Adrenal gland (tissue), 12 donors: ENCODE data around the gene EDEM1. TPM values are rescaled to one million over a fixed set of nuclear protein-coding genes. Genes with fewer than 3 reads are reported as not detected.

Experiments used
- DNase-seq, 7 donors: peaks; one replicate each; pipeline ENCODE4 v3.0.0-alpha.2; 2019 to 2020
- H3K27ac ChIP-seq, 5 donors: fragments of 200-600 bp; sonication (generic) in 4 of 5; 1 replicate in 3 of 5; 2 replicates in 2 of 5; pipeline versions ENCODE4 v1.5.1 to v1.8.0; 2016 to 2020; ENCODE audit warnings: mild to moderate bottlenecking in 1 of 5
- H3K27me3 ChIP-seq: fragments of 200-600 bp; 2 replicates; pipeline ENCODE4 v1.8.0; 2021
- H3K36me3 ChIP-seq, 2 donors: fragments of 200-600 bp; replicated peaks in 1 of 2; 1 replicate in 1 of 2; 2 replicates in 1 of 2; pipeline versions ENCODE4 v1.5.1 to v1.8.0; 2018 to 2022
- H3K4me1 ChIP-seq, 2 donors: fragments of 200-600 bp; replicated peaks in 1 of 2; 1 replicate in 1 of 2; 2 replicates in 1 of 2; pipeline versions ENCODE4 v1.5.1 to v1.8.0; 2018 to 2021
- H3K4me3 ChIP-seq, 4 donors: fragments of 200-600 bp; sonication (generic) in 3 of 4; one replicate each; pipeline ENCODE4 v1.5.1; 2016 to 2018
- H3K9me3 ChIP-seq, 3 donors: fragments of 200-600 bp; sonication (generic) in 1 of 3; replicated peaks in 1 of 3; 1 replicate in 2 of 3; 2 replicates in 1 of 3; pipeline versions ENCODE4 v1.5.1 to v1.8.0; 2016 to 2021
- POLR2A ChIP-seq, 2 donors: fragments of 450-650 bp; IDR thresholded peaks; one replicate each; pipeline ENCODE4 v1.6.1; 2017; ENCODE audit warnings: antibody characterized with exemption in 2 of 2, mild to moderate bottlenecking in 2 of 2, moderate library complexity in 1 of 2
- WGBS, 4 donors: extraction: QIAGEN DNeasy Blood & Tissue Kit in 2 of 4; methylation state at CpG; one replicate each; pipeline versions ENCODE4 v1.1.5 to v1.1.7; 2013 to 2017; 5-methylcytosine and 5-hydroxymethylcytosine counted together
- intact Hi-C, 2 donors: fragments of 100-400 bp; cut with DNase I; formaldehyde crosslinking; loops; one replicate each; pipeline versions ENCODE4 v1.14.1 to v1.15.0; 2022 to 2023
- polyA plus RNA-seq, 3 donors: library from polyadenylated mRNA; stranded (reverse); fragments of 200-250 nt in 2 of 3; fragments of 350-450 nt in 1 of 3; fragmentation: Illumina TruSeq in 1 of 3; extraction: RNeasy Lipid Tissue Mini Kit (QIAGEN cat#74804) in 1 of 3; gene quantifications; one replicate each; pipeline ENCODE4 v1.2.3, GENCODE V29; 2013 to 2014
- total RNA-seq, 9 donors: library from RNA; depleted of rRNA in 4 of 9; stranded (reverse); fragments of >200 nt in 4 of 9; fragments of 120-200 nt in 1 of 9; fragmentation: NEBNext Ultra II Directional in 1 of 9; extraction: Animal tissue kit (Norgen Biotek cat#: 25700) in 1 of 9; gene quantifications; one replicate each; pipeline versions ENCODE4 v1.1.0 to v1.2.4, GENCODE V29; 2013 to 2023
- TF ChIP-seq, protein P1 (sequence below), 6 experiments: fragments of 450-650 bp in 4 of 6; fragments of 200-600 bp in 2 of 6; sonication (generic) in 1 of 6; IDR thresholded peaks; 1 replicate in 5 of 6; 2 replicates in 1 of 6; pipeline versions ENCODE4 v1.5.1 to v1.8.0; 2016 to 2021; ENCODE audit warnings: antibody characterized with exemption in 6 of 6, mild to moderate bottlenecking in 2 of 6, moderate library complexity in 1 of 6
- donor health status: healthy with polysubstance abuse.
- donor health status: Bipolar disorder and iron deficiency.
- donor health status: DM: yes; HTN: yes; CAD: no.
- donor health status: DM: no; HTN: no; CAD: no.
- donor health status: DM: no; HTN: no; CAD: no.
- donor health status: DM: yes; HTN: yes; CAD: no.

The EDEM1 gene
- total and polyA plus RNA-seq, 12 donors: 3.1 to 63.6 (median 31.2) TPM

DNA sequence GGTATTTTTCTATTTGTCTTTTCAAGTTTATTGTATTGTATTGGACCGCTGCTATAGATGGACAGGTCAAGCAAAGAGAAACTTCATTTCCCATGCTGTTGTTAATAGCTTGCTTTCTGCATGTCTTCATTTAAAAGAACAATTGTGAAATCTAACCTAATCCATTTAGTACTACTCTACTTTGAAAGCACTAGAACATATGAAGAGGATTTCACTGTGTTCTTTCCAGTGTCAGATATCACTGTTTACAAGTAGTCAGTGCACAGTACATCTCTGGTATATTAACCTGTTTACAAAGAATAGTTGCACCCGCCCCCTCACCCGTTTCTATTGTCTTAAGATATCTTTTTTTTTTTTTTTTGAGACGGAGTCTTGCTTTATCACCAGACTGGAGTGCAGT, 21.8 kb upstream of the EDEM1 start:
- intact Hi-C loops: no loop called here
- Histone ChIP-seq H3K27ac (no peak overlapping the region), H3K27me3 (no peaks in the 10 kb centered on the region), H3K4me3 (no peak overlapping the region), H3K4me1 (peaks cover 13 to 45% of the 10 kb centered on the region in 2 donors), H3K36me3 (no peaks in the 10 kb centered on the region), H3K9me3 (no peaks in the 10 kb centered on the region)
- DNase-seq: no peak
- 85 to 94% (median 91%) methylated on average over 4 of the region's 4 CpGs for WGBS, 4 donors
- TF ChIP-seq POLR2A (IDR thresholded peaks at IDR 0.05): no peak
- TF ChIP-seq, protein P1, sequence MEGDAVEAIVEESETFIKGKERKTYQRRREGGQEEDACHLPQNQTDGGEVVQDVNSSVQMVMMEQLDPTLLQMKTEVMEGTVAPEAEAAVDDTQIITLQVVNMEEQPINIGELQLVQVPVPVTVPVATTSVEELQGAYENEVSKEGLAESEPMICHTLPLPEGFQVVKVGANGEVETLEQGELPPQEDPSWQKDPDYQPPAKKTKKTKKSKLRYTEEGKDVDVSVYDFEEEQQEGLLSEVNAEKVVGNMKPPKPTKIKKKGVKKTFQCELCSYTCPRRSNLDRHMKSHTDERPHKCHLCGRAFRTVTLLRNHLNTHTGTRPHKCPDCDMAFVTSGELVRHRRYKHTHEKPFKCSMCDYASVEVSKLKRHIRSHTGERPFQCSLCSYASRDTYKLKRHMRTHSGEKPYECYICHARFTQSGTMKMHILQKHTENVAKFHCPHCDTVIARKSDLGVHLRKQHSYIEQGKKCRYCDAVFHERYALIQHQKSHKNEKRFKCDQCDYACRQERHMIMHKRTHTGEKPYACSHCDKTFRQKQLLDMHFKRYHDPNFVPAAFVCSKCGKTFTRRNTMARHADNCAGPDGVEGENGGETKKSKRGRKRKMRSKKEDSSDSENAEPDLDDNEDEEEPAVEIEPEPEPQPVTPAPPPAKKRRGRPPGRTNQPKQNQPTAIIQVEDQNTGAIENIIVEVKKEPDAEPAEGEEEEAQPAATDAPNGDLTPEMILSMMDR (IDR thresholded peaks at IDR 0.05): no peak

DNA sequence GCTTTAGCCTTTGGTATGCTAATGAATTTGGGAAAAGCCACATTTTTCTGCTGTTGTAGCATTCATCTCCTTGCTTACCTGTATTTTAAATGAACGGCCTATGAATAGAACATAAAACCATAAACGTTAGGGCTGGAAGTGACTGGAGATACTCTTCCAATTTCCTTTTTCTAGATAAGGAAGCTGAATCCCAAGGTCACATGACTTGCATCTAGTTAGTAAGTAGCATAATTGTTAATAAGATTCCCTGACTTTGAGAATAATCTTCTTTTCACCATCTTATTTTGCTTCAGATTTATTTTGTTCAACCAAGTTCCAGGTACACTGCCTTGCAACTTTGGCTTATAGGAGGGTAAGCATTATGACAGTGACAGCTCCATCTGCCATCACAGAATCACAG, 20.7 kb upstream of the EDEM1 start:
- no peak overlapping the region for H3K4me3 ChIP-seq
- intact Hi-C loops: no loop called here
- WGBS, 4 donors: 32 to 40% (median 36%) methylated on average over 2 of the region's 2 CpGs
- H3K27ac ChIP-seq: no peak overlapping the region
- H3K9me3 ChIP-seq: no peaks in the 10 kb centered on the region
- TF ChIP-seq, protein P1 (IDR thresholded peaks at IDR 0.05): no peak
- TF ChIP-seq POLR2A (IDR thresholded peaks at IDR 0.05): no peak
- peaks cover 5 to 34% of the 10 kb centered on the region in 2 donors for H3K4me1 ChIP-seq
- no peak for DNase-seq
- peaks cover 0 to 7% of the 10 kb centered on the region in 2 donors for H3K36me3 ChIP-seq
- no peaks in the 10 kb centered on the region for H3K27me3 ChIP-seq

DNA sequence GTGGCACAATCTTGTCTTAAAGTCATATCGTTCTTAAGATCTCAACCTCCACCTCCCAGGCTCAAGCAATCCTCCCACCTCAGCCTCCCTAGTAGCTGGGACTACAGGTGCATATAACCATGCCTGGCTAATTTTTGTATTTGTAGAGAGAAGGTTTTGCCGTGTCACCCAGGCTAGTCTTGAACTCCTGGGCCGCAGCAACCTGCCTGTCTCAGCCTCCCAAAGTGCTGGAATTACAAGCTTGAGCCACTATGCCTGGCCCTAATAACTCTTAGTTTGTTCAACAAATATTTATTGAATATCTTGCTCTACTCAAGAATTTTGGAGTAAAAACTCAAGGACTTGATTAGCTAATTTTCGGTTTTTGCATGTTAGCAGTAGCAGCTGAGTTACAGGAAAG, 19.4 kb upstream of the EDEM1 start:
- no peak for TF ChIP-seq POLR2A (IDR thresholded peaks at IDR 0.05)
- TF ChIP-seq, protein P1 (IDR thresholded peaks at IDR 0.05): no peak
- Histone ChIP-seq H3K4me1 (peaks cover 0 to 25% of the 10 kb centered on the region in 2 donors), H3K4me3 (no peak overlapping the region)

DNA sequence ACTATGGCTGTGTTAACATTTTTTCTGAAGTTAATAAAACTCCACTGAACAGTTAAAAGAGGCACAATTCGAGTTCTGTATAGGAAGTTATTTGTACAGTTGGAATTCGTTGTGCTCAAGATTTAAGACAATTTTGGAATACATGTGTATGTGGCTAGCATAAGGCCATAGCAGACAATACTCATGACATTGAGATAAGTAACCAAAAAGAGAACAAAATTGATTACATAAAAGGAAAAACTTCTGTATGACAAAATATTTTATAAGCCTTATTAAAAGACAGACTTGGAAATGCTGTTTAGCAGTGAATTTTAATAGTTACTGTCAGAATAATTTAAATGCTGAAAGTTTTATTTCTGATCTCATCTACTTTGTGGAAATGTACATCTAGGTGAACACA, 17.7 kb upstream of the EDEM1 start:
- no peak for DNase-seq
- WGBS, 4 donors: 58 to 67% (median 61%) methylated on average over 2 of the region's 2 CpGs
- Histone ChIP-seq H3K4me3 (no peak overlapping the region), H3K36me3 (peaks cover 0 to 27% of the 10 kb centered on the region in 2 donors), H3K4me1 (peaks cover 0 to 25% of the 10 kb centered on the region in 2 donors), H3K27ac (no peak overlapping the region), H3K9me3 (no peaks in the 10 kb centered on the region), H3K27me3 (no peaks in the 10 kb centered on the region)
- intact Hi-C loops: no loop called here
- TF ChIP-seq, protein P1 (IDR thresholded peaks at IDR 0.05): no peak
- no peak for TF ChIP-seq POLR2A (IDR thresholded peaks at IDR 0.05)

More for the DNA sequence above, 19.4 kb upstream of the EDEM1 start:
- intact Hi-C loops: no loop called here
- H3K27me3 ChIP-seq: no peaks in the 10 kb centered on the region
- WGBS, 4 donors: 87 to 96% (median 93%) methylated on average over 4 of the region's 4 CpGs
- H3K27ac ChIP-seq: no peak overlapping the region
- DNase-seq: no peak
- no peaks in the 10 kb centered on the region for H3K9me3 ChIP-seq
- H3K36me3 ChIP-seq: peaks cover 0 to 20% of the 10 kb centered on the region in 2 donors
